Dermis blood vessel endothelial cell (primary cell): ENCODE results near the gene FAH. TPM values are rescaled to one million over a fixed set of nuclear protein-coding genes. Genes with fewer than 3 reads are reported as not detected.
"Not testable (repeated sequence)": the region's sequence is repeated elsewhere in the genome, so short reads cannot be mapped to it uniquely, and the experiment has no call there.

Source experiments
- DNase-seq: peaks from one replicate; pipeline ENCODE4 v3.0.0; 2010
- total RNA-seq: library from RNA; depleted of rRNA; stranded (reverse); fragments of >200 nt; gene quantifications from 2 replicates; pipeline ENCODE4 v1.2.3, GENCODE V29; 2014

The FAH gene
- total RNA-seq, 1 donor from 2014 or later, result 5.3 TPM

- peak; percentile 93 for DNase-seq
Observed at GRCh38 chr15:80152180-80152895, 461 bp upstream of the FAH start.

- no peak for DNase-seq
Observed at GRCh38 chr15:80153900-80154299, 1.1 kb downstream of the FAH start.

GRCh38 chr15:80154336-80154735, 1.5 kb downstream of the FAH start:
- no peak for DNase-seq

- DNase-seq, result no peak
Observed at GRCh38 chr15:80155001-80155377, 2.2 kb downstream of the FAH start.

GRCh38 chr15:80155378-80156175, 2.8 kb downstream of the FAH start:
- DNase-seq, result not testable (repeated sequence)

GRCh38 chr15:80156176-80156720, 3.4 kb downstream of the FAH start:
- no peak for DNase-seq

- no peak for DNase-seq
Observed at GRCh38 chr15:80157215-80157614, 4.4 kb downstream of the FAH start.

GRCh38 chr15:80159301-80159700, 6.5 kb downstream of the FAH start:
- no peak for DNase-seq

GRCh38 chr15:80159811-80160569, 7.2 kb downstream of the FAH start:
- no peak for DNase-seq

GRCh38 chr15:80160570-80161156, 7.9 kb downstream of the FAH start:
- DNase-seq, result peak; percentile 87

- DNase-seq, result no peak
Observed at GRCh38 chr15:80161468-80162016, 8.7 kb downstream of the FAH start.

- DNase-seq, result no peak
Observed at GRCh38 chr15:80162059-80162554, 9.3 kb downstream of the FAH start.

GRCh38 chr15:80163217-80163616, 10.4 kb downstream of the FAH start:
- no peak for DNase-seq

- no peak for DNase-seq
Observed at GRCh38 chr15:80163897-80164296, 11.1 kb downstream of the FAH start.

GRCh38 chr15:80167936-80168335, 15.1 kb downstream of the FAH start:
- no peak for DNase-seq

- no peak for DNase-seq
Observed at GRCh38 chr15:80168421-80168820, 15.6 kb downstream of the FAH start.

- DNase-seq, result no peak
Observed at GRCh38 chr15:80169768-80170357, 17.1 kb downstream of the FAH start.

- DNase-seq, result no peak
Observed at GRCh38 chr15:80170596-80170995, 17.8 kb downstream of the FAH start.

- no peak for DNase-seq
Observed at GRCh38 chr15:80171787-80172186, 19.0 kb downstream of the FAH start.

- no peak for DNase-seq
Observed at GRCh38 chr15:80172401-80172800, 19.6 kb downstream of the FAH start.

GRCh38 chr15:80173022-80173759, 20.4 kb downstream of the FAH start:
- peak; percentile 82 for DNase-seq
